ENCODE data around the gene NECTIN3.

- TF ChIP-seq CEBPB (IDR thresholded peaks at IDR 0.05) = no peak
- TF ChIP-seq TAF1 (IDR thresholded peaks at IDR 0.05; ENCODE audit: low read depth) = no peak
- TF ChIP-seq EGR1 (IDR thresholded peaks at IDR 0.05) = no peak
- TF ChIP-seq EP300 (IDR thresholded peaks at IDR 0.05; ENCODE audit: borderline replicate concordance) = peak; percentile 58; the same call in 1 of the 2 replicates
- TF ChIP-seq FOXM1 (IDR thresholded peaks at IDR 0.05; ENCODE audit: borderline replicate concordance, low read depth) = no peak
- TF ChIP-seq TEAD4 (IDR thresholded peaks at IDR 0.05) = peak; percentile 96
- TF ChIP-seq MAX (IDR thresholded peaks at IDR 0.05) = no peak
- 0 out of 2 replicates have a peak, but pooled peaks have one; percentile 12 for TF ChIP-seq NFIC (IDR thresholded peaks at IDR 0.05)
Observed at GRCh38 chr3:111151438-111151837, 79.8 kb downstream of the NECTIN3 start.

All from Ishikawa (cell line).